HepG2 (cell line): ENCODE data around the gene LARP4. TPM values are rescaled to one million over a fixed set of nuclear protein-coding genes. Genes with fewer than 3 reads are reported as not detected.

Experiments used
- ATAC-seq: fragments of 200-7000 bp; cut with Tn5 transposase; 3 replicates; pipeline ENCODE4 v1.9.1; 2020; ENCODE audit warnings: mild to moderate bottlenecking, moderate library complexity
- BruUV-seq: library from RNA; stranded (reverse); fragments of 400-500 nt; replicated peaks from 2 replicates; lab custom pipeline; 2021; lab: Mats Ljungman, UMichigan
- CTCF ChIA-PET: fragments of 300-600 bp; formaldehyde crosslinking; extraction: SDS; loops from one replicate; lab custom pipeline; 2021; ENCODE audit warnings: low total read pairs, inconsistent platforms, low intra/inter-chr PET ratio; lab: Yijun Ruan, JAX
- POLR2A ChIA-PET: fragments of 350-600 bp; sonication (Branson Sonifier 250); formaldehyde crosslinking; loops from one replicate; lab custom pipeline; 2020; ENCODE audit warnings: antibody characterized with exemption, inconsistent platforms; lab: Yijun Ruan, JAX
- DNase-seq: peaks from one replicate; pipeline ENCODE4 v3.0.0-alpha.2; 2015; ENCODE audit warnings: low spot score
- FAIRE-seq: peaks from 3 replicates; lab custom pipeline; 2011; peaks lifted over from hg19 to GRCh38; lab: Jason Lieb, UNC
- H2AFZ ChIP-seq: one replicate; pipeline ENCODE4 v1.6.1; 2011; ENCODE audit warnings: low read length, inconsistent platforms
- H3K27ac ChIP-seq: fragments of 300-600 bp; 3 replicates; pipeline ENCODE4 v1.8.0; 2011; ENCODE audit warnings: mixed run types, mild to moderate bottlenecking, mixed read lengths, low read length, inconsistent platforms; ENCODE audit not compliant: insufficient read depth; ENCODE audit errors: extremely low read length
- H3K27me3 ChIP-seq, 2 experiments: fragments of 200-600 bp in 1 of 2; 2 replicates in 1 of 2; 3 replicates in 1 of 2; pipeline versions ENCODE4 v1.6.0 to v1.8.0; 2011; ENCODE audit warnings: low read length in 2 of 2, mild to moderate bottlenecking in 2 of 2, moderate library complexity in 2 of 2, inconsistent platforms in 1 of 2; ENCODE audit not compliant: insufficient read depth in 2 of 2, control insufficient read depth in 1 of 2
- H3K36me3 ChIP-seq, 2 experiments: fragments of 200-600 bp in 1 of 2; replicated peaks in 1 of 2; 2 replicates in 1 of 2; 3 replicates in 1 of 2; pipeline versions ENCODE4 v1.5.1 to v1.8.0; 2011; ENCODE audit warnings: low read length in 2 of 2, inconsistent platforms in 1 of 2; ENCODE audit not compliant: insufficient read depth in 2 of 2, control insufficient read depth in 1 of 2
- H3K4me1 ChIP-seq: 2 replicates; pipeline ENCODE4 v1.5.1; 2012; ENCODE audit warnings: low read length, inconsistent platforms; ENCODE audit not compliant: insufficient read depth
- H3K4me2 ChIP-seq: 2 replicates; pipeline ENCODE4 v1.6.0; 2011; ENCODE audit warnings: low read depth, low read length, inconsistent platforms
- H3K4me3 ChIP-seq, 3 experiments: fragments of 200-600 bp in 1 of 3; sonication (generic), shearing (Covaris generic) in 1 of 3; replicated peaks in 1 of 3; 2 replicates each; pipeline ENCODE4 v1.5.1; 2011 to 2016; ENCODE audit warnings: low read length in 3 of 3, inconsistent platforms in 2 of 3, low read depth in 2 of 3, mild to moderate bottlenecking in 2 of 3, control low read depth in 1 of 3, mixed read lengths in 1 of 3; ENCODE audit not compliant: insufficient read depth in 1 of 3
- H3K79me2 ChIP-seq: one replicate; pipeline ENCODE4 v1.6.1; 2011; ENCODE audit warnings: low read length, inconsistent platforms; ENCODE audit not compliant: insufficient read depth
- H3K9ac ChIP-seq: 2 replicates; pipeline ENCODE4 v1.6.0; 2011; ENCODE audit warnings: mild to moderate bottlenecking, low read depth, low read length, inconsistent platforms; ENCODE audit not compliant: insufficient read depth
- H3K9me3 ChIP-seq: 2 replicates; pipeline ENCODE4 v1.5.1; 2012; ENCODE audit warnings: mild to moderate bottlenecking, low read length
- H4K20me1 ChIP-seq: 2 replicates; pipeline ENCODE4 v1.6.0; 2011; ENCODE audit warnings: inconsistent platforms, mild to moderate bottlenecking, low read length, moderate library complexity; ENCODE audit not compliant: insufficient read depth
- HIVEP1 ChIP-seq: sonication (generic); formaldehyde crosslinking; IDR thresholded peaks from 2 replicates; pipeline ENCODE4 v1.4.0; 2020; ENCODE audit warnings: mild to moderate bottlenecking, missing genetic modification reagents
- MIXL1 ChIP-seq: IDR thresholded peaks from 2 replicates; pipeline ENCODE4 v1.6.1; 2016
- NCOA2 ChIP-seq: sonication (generic); formaldehyde crosslinking; IDR thresholded peaks from 2 replicates; pipeline ENCODE4 v1.8.0; 2022; ENCODE audit warnings: inconsistent platforms
- ZEB1 ChIP-seq: IDR thresholded peaks from 2 replicates; pipeline ENCODE4 v1.6.1; 2012; ENCODE audit warnings: mild to moderate bottlenecking, low read depth, inconsistent platforms; ENCODE audit not compliant: insufficient replicate concordance
- ZKSCAN1 ChIP-seq: fragments of 150-350 bp; IDR thresholded peaks from 2 replicates; pipeline ENCODE4 v1.6.1; 2014; ENCODE audit warnings: low read length
- ZNF101 ChIP-seq: sonication (generic); formaldehyde crosslinking; IDR thresholded peaks from 2 replicates; pipeline ENCODE4 v1.4.0; 2020; ENCODE audit warnings: mild to moderate bottlenecking, low read depth, missing genetic modification reagents, borderline replicate concordance
- ZNF124 ChIP-seq: sonication (generic); formaldehyde crosslinking; IDR thresholded peaks from 2 replicates; pipeline ENCODE4 v1.4.0; 2020; ENCODE audit warnings: missing genetic modification reagents
- ZNF260 ChIP-seq: sonication (generic); formaldehyde crosslinking; IDR thresholded peaks from 2 replicates; pipeline ENCODE4 v1.4.0; 2020; ENCODE audit warnings: missing genetic modification reagents, low read depth, mild to moderate bottlenecking, borderline replicate concordance
- ZNF543 ChIP-seq: sonication (generic); formaldehyde crosslinking; IDR thresholded peaks from 2 replicates; pipeline ENCODE4 v1.4.0; 2020; ENCODE audit warnings: mild to moderate bottlenecking, missing genetic modification reagents
- ZNF775 ChIP-seq: sonication (generic); formaldehyde crosslinking; IDR thresholded peaks from 2 replicates; pipeline ENCODE4 v1.4.0; 2020; ENCODE audit warnings: missing genetic modification reagents, mild to moderate bottlenecking, moderate library complexity, borderline replicate concordance
- ZNF891 ChIP-seq: sonication (generic); formaldehyde crosslinking; IDR thresholded peaks from 2 replicates; pipeline ENCODE4 v1.5.0; 2020; ENCODE audit warnings: mild to moderate bottlenecking, missing genetic modification reagents
- WGBS: methylation state at CpG from one replicate; pipeline ENCODE4 v1.1.6; 2017; ENCODE audit warnings: low lambda C conversion rate; 5-methylcytosine and 5-hydroxymethylcytosine counted together
- in situ Hi-C: cut with HindIII; loops from 2 replicates; pipeline ENCODE4 v1.10.0; 2017; ENCODE audit warnings: low pct_unique_long_range_greater_than_20kb; ENCODE audit not compliant: extremely low pct_ligation_motif_present
- intact Hi-C: fragments of 100-400 bp; cut with micrococcal nuclease; formaldehyde crosslinking; loops from one replicate; pipeline ENCODE4 v1.10.0; 2022; ENCODE audit not compliant: unreplicated experiment
- polyA plus RNA-seq, 8 experiments: library from polyadenylated mRNA; depleted of rRNA in 3 of 8; stranded (reverse) in 7 of 8; unstranded in 1 of 8; fragments of >200 nt; fragmentation: Illumina TruSeq in 4 of 8; extraction: Trizol in 4 of 8; gene quantifications; 2 replicates each; pipeline versions ENCODE4 v1.2.1 to v1.2.3, GENCODE V29; 2011 to 2016; ENCODE audit warnings: low read depth in 4 of 8, missing spikeins in 1 of 8, mixed read lengths in 1 of 8; ENCODE audit not compliant: insufficient read depth in 1 of 8
- total RNA-seq, 5 experiments: library from RNA; depleted of rRNA; stranded (reverse); fragments of >200 nt; fragmentation: Illumina TruSeq; extraction: Trizol; gene quantifications; 2 replicates each; pipeline ENCODE4 v1.2.3, GENCODE V29; 2016; ENCODE audit warnings: low read depth in 1 of 5
- TF ChIP-seq, protein P1 (sequence below): sonication (generic); formaldehyde crosslinking; IDR thresholded peaks from 2 replicates; pipeline ENCODE4 v1.4.0; 2020; ENCODE audit warnings: missing genetic modification reagents
- TF ChIP-seq, protein P2 (sequence below): sonication (generic); formaldehyde crosslinking; IDR thresholded peaks from 2 replicates; pipeline ENCODE4 v1.4.0; 2020; ENCODE audit warnings: mild to moderate bottlenecking, low read depth, missing genetic modification reagents
- TF ChIP-seq, protein P3 (sequence below): sonication (generic); formaldehyde crosslinking; IDR thresholded peaks from 2 replicates; pipeline ENCODE4 v1.5.0; 2020; ENCODE audit warnings: missing genetic modification reagents
- TF ChIP-seq, protein P4 (sequence below), 2 experiments: sonication (generic) in 1 of 2; formaldehyde crosslinking in 1 of 2; IDR thresholded peaks; 2 replicates each; pipeline versions ENCODE4 v1.5.1 to v1.6.1; 2011 to 2020; ENCODE audit warnings: borderline replicate concordance in 1 of 2, low read depth in 1 of 2, low read length in 1 of 2, mild to moderate bottlenecking in 1 of 2, missing genetic modification reagents in 1 of 2, moderate library complexity in 1 of 2

Gene LARP4
- total and polyA plus RNA-seq, 2 of the 13 experiments (the other 11 are each of a cell fraction or from before 2014, with no cell fraction given): 16.4 to 42.7 TPM

DNA sequence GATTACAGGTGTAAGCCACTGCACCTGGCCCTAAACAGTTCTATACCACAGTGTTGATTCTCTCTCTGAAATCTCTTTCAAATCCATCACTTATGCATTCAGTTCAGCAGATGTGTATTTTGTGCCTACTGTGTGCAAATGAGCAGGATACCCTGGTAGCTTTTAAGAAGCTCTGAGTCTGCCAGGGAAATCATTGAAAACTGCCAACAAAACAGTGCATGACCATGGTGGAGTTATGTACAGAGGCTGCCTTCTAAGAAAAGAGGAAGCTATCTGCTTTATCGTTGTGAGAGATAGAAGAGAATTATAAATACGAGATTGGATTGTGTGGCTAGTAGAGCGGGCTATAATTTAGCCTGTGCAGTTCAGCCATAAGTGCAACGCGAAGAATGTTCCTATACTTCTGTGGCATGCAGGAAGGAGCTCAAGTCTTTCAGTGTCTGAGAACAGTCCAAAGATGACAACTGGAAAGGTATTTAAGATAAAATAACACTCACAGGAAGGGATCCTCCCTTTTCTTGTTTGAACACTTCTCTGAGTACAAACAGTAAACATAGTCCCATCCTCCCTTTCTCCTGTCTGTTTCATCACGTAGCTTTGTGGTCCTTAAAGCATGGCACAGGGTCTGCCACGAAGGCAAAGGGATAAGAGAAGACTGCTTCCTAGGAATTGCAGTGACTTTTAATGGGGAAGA is 108.4 kb downstream of the LARP4 start:
- DNase-seq: peak; percentile 61
- Histone ChIP-seq H3K79me2 (peaks cover 90% of the 10 kb centered on the region), H3K36me3 (no peaks in the 10 kb centered on the region), H3K27ac (peak overlapping the region; percentile 41), H3K4me3 (peak overlapping the region in 1 of 3 experiments; percentile 24; a peak in 2 of 6 replicates), H3K9me3 (no peaks in the 10 kb centered on the region), H3K4me1 (peaks cover 74% of the 10 kb centered on the region), H3K9ac (no peak overlapping the region; the same call in 1 of the 2 replicates), H2AFZ (no peak overlapping the region), H3K4me2 (peak overlapping the region; percentile 88), H4K20me1 (no peaks in the 10 kb centered on the region; the same call in 1 of the 2 replicates), H3K27me3 (no peaks in the 10 kb centered on the region; a peak in 1 of 5 replicates)
- in situ Hi-C loops (loop anchor here (5.0 kb wide), 1 partner anchor 128 kb away; no protein-coding TSS in a partner anchor), intact Hi-C loops (loop anchor here (2.0 to 10.0 kb wide), 4 partner anchors 18 to 226 kb away; no protein-coding TSS in a partner anchor)
- 23% methylated on average over 7 of the region's 7 CpGs for WGBS
- FAIRE-seq: peak; percentile 8
- ATAC-seq: peak; percentile 14; the same call in 1 of the 3 replicates
- CTCF ChIA-PET: no interaction called here
- BruUV-seq: no TSS peak
- POLR2A ChIA-PET: interaction anchor here (0.7 to 3.3 kb wide), 8 partner anchors 12 to 128 kb away, joined by 3 to 25 read pairs (median 8); no protein-coding TSS in a partner anchor
- TF ChIP-seq HIVEP1 (no peak), NCOA2 (peak; percentile 55; the same call in 1 of the 2 replicates), ZNF891 (CRISPR knock-in tag) (no peak), ZKSCAN1 (peak; percentile 75), ZNF124 (CRISPR knock-in tag) (no peak), MIXL1 (CRISPR knock-in tag) (no peak), ZNF101 (CRISPR knock-in tag) (no peak), ZEB1 (no peak), ZNF775 (CRISPR knock-in tag) (peak; percentile 26; the same call in 1 of the 2 replicates), ZNF543 (CRISPR knock-in tag) (0 out of 2 replicates have a peak, but pooled peaks have one; percentile 32), ZNF260 (CRISPR knock-in tag) (no peak)
- TF ChIP-seq, protein P1, sequence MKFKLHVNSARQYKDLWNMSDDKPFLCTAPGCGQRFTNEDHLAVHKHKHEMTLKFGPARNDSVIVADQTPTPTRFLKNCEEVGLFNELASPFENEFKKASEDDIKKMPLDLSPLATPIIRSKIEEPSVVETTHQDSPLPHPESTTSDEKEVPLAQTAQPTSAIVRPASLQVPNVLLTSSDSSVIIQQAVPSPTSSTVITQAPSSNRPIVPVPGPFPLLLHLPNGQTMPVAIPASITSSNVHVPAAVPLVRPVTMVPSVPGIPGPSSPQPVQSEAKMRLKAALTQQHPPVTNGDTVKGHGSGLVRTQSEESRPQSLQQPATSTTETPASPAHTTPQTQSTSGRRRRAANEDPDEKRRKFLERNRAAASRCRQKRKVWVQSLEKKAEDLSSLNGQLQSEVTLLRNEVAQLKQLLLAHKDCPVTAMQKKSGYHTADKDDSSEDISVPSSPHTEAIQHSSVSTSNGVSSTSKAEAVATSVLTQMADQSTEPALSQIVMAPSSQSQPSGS (CRISPR knock-in tag): 0 out of 2 replicates have a peak, but pooled peaks have one; percentile 12
- TF ChIP-seq, protein P2, sequence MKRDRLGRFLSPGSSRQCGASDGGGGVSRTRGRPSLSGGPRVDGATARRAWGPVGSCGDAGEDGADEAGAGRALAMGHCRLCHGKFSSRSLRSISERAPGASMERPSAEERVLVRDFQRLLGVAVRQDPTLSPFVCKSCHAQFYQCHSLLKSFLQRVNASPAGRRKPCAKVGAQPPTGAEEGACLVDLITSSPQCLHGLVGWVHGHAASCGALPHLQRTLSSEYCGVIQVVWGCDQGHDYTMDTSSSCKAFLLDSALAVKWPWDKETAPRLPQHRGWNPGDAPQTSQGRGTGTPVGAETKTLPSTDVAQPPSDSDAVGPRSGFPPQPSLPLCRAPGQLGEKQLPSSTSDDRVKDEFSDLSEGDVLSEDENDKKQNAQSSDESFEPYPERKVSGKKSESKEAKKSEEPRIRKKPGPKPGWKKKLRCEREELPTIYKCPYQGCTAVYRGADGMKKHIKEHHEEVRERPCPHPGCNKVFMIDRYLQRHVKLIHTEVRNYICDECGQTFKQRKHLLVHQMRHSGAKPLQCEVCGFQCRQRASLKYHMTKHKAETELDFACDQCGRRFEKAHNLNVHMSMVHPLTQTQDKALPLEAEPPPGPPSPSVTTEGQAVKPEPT (CRISPR knock-in tag): no peak
- TF ChIP-seq, protein P3, sequence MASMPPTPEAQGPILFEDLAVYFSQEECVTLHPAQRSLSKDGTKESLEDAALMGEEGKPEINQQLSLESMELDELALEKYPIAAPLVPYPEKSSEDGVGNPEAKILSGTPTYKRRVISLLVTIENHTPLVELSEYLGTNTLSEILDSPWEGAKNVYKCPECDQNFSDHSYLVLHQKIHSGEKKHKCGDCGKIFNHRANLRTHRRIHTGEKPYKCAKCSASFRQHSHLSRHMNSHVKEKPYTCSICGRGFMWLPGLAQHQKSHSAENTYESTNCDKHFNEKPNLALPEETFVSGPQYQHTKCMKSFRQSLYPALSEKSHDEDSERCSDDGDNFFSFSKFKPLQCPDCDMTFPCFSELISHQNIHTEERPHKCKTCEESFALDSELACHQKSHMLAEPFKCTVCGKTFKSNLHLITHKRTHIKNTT (CRISPR knock-in tag): no peak
- TF ChIP-seq, protein P4, sequence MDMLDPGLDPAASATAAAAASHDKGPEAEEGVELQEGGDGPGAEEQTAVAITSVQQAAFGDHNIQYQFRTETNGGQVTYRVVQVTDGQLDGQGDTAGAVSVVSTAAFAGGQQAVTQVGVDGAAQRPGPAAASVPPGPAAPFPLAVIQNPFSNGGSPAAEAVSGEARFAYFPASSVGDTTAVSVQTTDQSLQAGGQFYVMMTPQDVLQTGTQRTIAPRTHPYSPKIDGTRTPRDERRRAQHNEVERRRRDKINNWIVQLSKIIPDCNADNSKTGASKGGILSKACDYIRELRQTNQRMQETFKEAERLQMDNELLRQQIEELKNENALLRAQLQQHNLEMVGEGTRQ (IDR thresholded peaks at IDR 0.05; ENCODE audit: low read depth, low read length): no peak
- TF ChIP-seq, protein P4 (CRISPR knock-in tag; IDR thresholded peaks at IDR 0.05; ENCODE audit: borderline replicate concordance): no peak
